OCI-LY7 (cell line): ENCODE measurements around the gene PDIA6. TPM values are rescaled to one million over a fixed set of nuclear protein-coding genes. Genes with fewer than 3 reads are reported as not detected.
"Not testable (repeated sequence)": the region's sequence is repeated elsewhere in the genome, so short reads cannot be mapped to it uniquely, and the experiment has no call there.

ENCODE experiments used
- BruUV-seq: library from RNA; stranded (reverse); fragments of 400-500 nt; replicated peaks from 2 replicates; lab custom pipeline; 2021; lab: Mats Ljungman, UMichigan
- CTCF ChIA-PET: fragments of 300-600 bp; sonication (Branson Sonifier 250); formaldehyde crosslinking; loops from one replicate; lab custom pipeline; 2022; ENCODE audit warnings: antibody characterized with exemption; ENCODE audit not compliant: unreplicated experiment; lab: Charles Lee
- POLR2A ChIA-PET: fragments of 300-600 bp; sonication (Branson Sonifier 250); formaldehyde crosslinking; loops from one replicate; lab custom pipeline; 2022; ENCODE audit warnings: antibody characterized with exemption; lab: Charles Lee
- DNase-seq: peaks from one replicate; pipeline ENCODE4 v3.0.0-alpha.2; 2015; ENCODE audit warnings: low spot score
- H2AFZ ChIP-seq: fragments of 200-600 bp; sonication (generic), shearing (Covaris generic); 2 replicates; pipeline ENCODE4 v1.6.1; 2014; ENCODE audit warnings: mild to moderate bottlenecking, antibody characterized with exemption, low read length, moderate library complexity
- H3K27ac ChIP-seq: fragments of 200-600 bp; sonication (generic); 2 replicates; pipeline ENCODE4 v1.5.1; 2014; ENCODE audit warnings: mixed run types, low read depth, mild to moderate bottlenecking, moderate library complexity, low read length, inconsistent platforms; ENCODE audit not compliant: poor library complexity, severe bottlenecking
- H3K36me3 ChIP-seq: fragments of 200-600 bp; sonication (generic); 2 replicates; pipeline ENCODE4 v1.6.1; 2014; ENCODE audit warnings: mild to moderate bottlenecking, antibody characterized with exemption, low read length, moderate library complexity, mixed read lengths; ENCODE audit not compliant: insufficient read depth
- H3K4me1 ChIP-seq: fragments of 200-600 bp; sonication (generic); 2 replicates; pipeline ENCODE4 v1.5.1; 2014; ENCODE audit warnings: mild to moderate bottlenecking, low read length; ENCODE audit not compliant: insufficient read depth, poor library complexity, severe bottlenecking
- H3K4me2 ChIP-seq: fragments of 200-600 bp; sonication (generic); 2 replicates; pipeline ENCODE4 v1.6.1; 2014; ENCODE audit warnings: mild to moderate bottlenecking, low read length
- H3K4me3 ChIP-seq: fragments of 200-600 bp; sonication (generic); 2 replicates; pipeline ENCODE4 v1.5.1; 2014; ENCODE audit warnings: mild to moderate bottlenecking, low read depth, low read length; ENCODE audit not compliant: poor library complexity, severe bottlenecking
- H3K79me2 ChIP-seq: fragments of 200-600 bp; sonication (generic); 2 replicates; pipeline ENCODE4 v1.6.1; 2016; ENCODE audit warnings: low read depth, mild to moderate bottlenecking, low read length, moderate library complexity, mixed read lengths; ENCODE audit not compliant: insufficient read depth
- H3K9me2 ChIP-seq: fragments of 200-600 bp; sonication (generic); 2 replicates; pipeline ENCODE4 v1.6.1; 2016; ENCODE audit warnings: mild to moderate bottlenecking, low read length, mixed read lengths; ENCODE audit not compliant: insufficient read depth
- H3K9me3 ChIP-seq: fragments of 200-600 bp; sonication (generic); 2 replicates; pipeline ENCODE4 v1.6.1; 2014; ENCODE audit warnings: mild to moderate bottlenecking, mixed run types, low read length, mixed read lengths
- H4K20me1 ChIP-seq: fragments of 200-600 bp; sonication (generic); 2 replicates; pipeline ENCODE4 v1.6.1; 2014; ENCODE audit warnings: mild to moderate bottlenecking, antibody characterized with exemption, low read length, moderate library complexity, mixed read lengths; ENCODE audit not compliant: insufficient read depth
- CTCF ChIP-seq: fragments of 200-600 bp; sonication (generic); conservative IDR thresholded peaks from 2 replicates; pipeline ENCODE4 v1.5.1; 2014; ENCODE audit warnings: mild to moderate bottlenecking, antibody characterized with exemption, low read length, moderate library complexity, mixed read lengths
- EZH2phosphoT487 ChIP-seq: fragments of 200-600 bp; sonication (generic); IDR thresholded peaks from 2 replicates; pipeline ENCODE4 v1.6.1; 2018; ENCODE audit warnings: low read depth, borderline replicate concordance, mild to moderate bottlenecking, mixed run types, antibody characterized with exemption, low read length, moderate library complexity, mixed read lengths
- intact Hi-C: fragments of 100-400 bp; cut with micrococcal nuclease; formaldehyde crosslinking; loops from one replicate; pipeline ENCODE4 v1.10.0; 2022; ENCODE audit not compliant: unreplicated experiment
- total RNA-seq, 2 experiments: library from RNA; depleted of rRNA in 1 of 2; stranded (reverse); fragments of >200 nt in 1 of 2; shearing (Covaris generic) in 1 of 2; gene quantifications; 2 replicates each; pipeline ENCODE4 v1.2.3, GENCODE V29; 2014 to 2022

PDIA6 gene
- total RNA-seq, 2 experiments from 2014 or later = 150 to 171 TPM

- CTCF ChIA-PET = no interaction called here
- H3K4me3 ChIP-seq = no peak overlapping the region
- H3K27ac ChIP-seq = no peak overlapping the region
- peaks cover 25% of the 10 kb centered on the region for H3K4me1 ChIP-seq
- no peak for DNase-seq
- peaks cover 21% of the 10 kb centered on the region for H4K20me1 ChIP-seq
- H2AFZ ChIP-seq = no peak overlapping the region
- H3K36me3 ChIP-seq = peaks cover 17% of the 10 kb centered on the region; the same call in 1 of the 2 replicates
- no peak overlapping the region for H3K4me2 ChIP-seq
- H3K9me2 ChIP-seq = no peaks in the 10 kb centered on the region
- POLR2A ChIA-PET = no interaction called here
- intact Hi-C loops = loop anchor here (5.0 kb wide), 3 partner anchors 367 to 933 kb away; partner anchors contain the start of genes LPIN1, ODC1 and ROCK2
- no TSS peak for BruUV-seq
- H3K79me2 ChIP-seq = peaks cover 26% of the 10 kb centered on the region
- no peaks in the 10 kb centered on the region for H3K9me3 ChIP-seq
- TF ChIP-seq CTCF = no peak
- no peak for TF ChIP-seq EZH2phosphoT487
Observed at GRCh38 chr2:10814571-10815331, 2.2 kb upstream of the PDIA6 start.

GRCh38 chr2:10814142-10814541, 1.6 kb upstream of the PDIA6 start:
- CTCF ChIA-PET = no interaction called here
- Histone ChIP-seq H4K20me1 (peaks cover 25% of the 10 kb centered on the region), H3K9me2 (no peaks in the 10 kb centered on the region), H2AFZ (no peak overlapping the region), H3K36me3 (peaks cover 23% of the 10 kb centered on the region), H3K4me2 (no peak overlapping the region), H3K9me3 (no peaks in the 10 kb centered on the region), H3K27ac (no peak overlapping the region), H3K4me1 (peaks cover 31% of the 10 kb centered on the region), H3K79me2 (peaks cover 32% of the 10 kb centered on the region), H3K4me3 (no peak overlapping the region)
- intact Hi-C loops = loop anchor here (5.0 kb wide), 3 partner anchors 367 to 933 kb away; partner anchors contain the start of genes LPIN1, ODC1 and ROCK2
- BruUV-seq = no TSS peak
- DNase-seq = no peak
- TF ChIP-seq CTCF = no peak
- no peak for TF ChIP-seq EZH2phosphoT487
- POLR2A ChIA-PET = no interaction called here

GRCh38 chr2:10813163-10814138, 866 bp upstream of the PDIA6 start:
- Histone ChIP-seq H3K4me2 (peak overlapping the region; percentile 91), H2AFZ (peak overlapping the region; percentile 75), H3K4me3 (peak overlapping the region; percentile 79), H3K4me1 (peaks cover 37% of the 10 kb centered on the region), H3K36me3 (peaks cover 28% of the 10 kb centered on the region), H3K79me2 (peaks cover 39% of the 10 kb centered on the region), H4K20me1 (peaks cover 30% of the 10 kb centered on the region)
- POLR2A ChIA-PET, BruUV-seq, CTCF ChIA-PET, H3K9me2 ChIP-seq, H3K9me3 ChIP-seq, H3K27ac ChIP-seq: not testable (repeated sequence)
- intact Hi-C loops = loop anchor here (2.0 to 5.0 kb wide), 4 partner anchors 125 to 934 kb away; partner anchors contain the start of genes LPIN1, NOL10, ODC1 and ROCK2
- DNase-seq = peak; percentile 22
